Memory B cell (primary cell): ENCODE measurements around the gene APBA2.

Experiments
- ATAC-seq: fragments of 150-1000 bp; cut with Tn5 transposase; 2 replicates; pipeline ENCODE4 v1.10.0; 2021; ENCODE audit warnings: low read depth, mild to moderate bottlenecking, moderate library complexity
- DNase-seq, 2 donors: peaks; one replicate each; pipeline ENCODE4 v3.0.0; 2022; ENCODE audit warnings: low spot score in 2 of 2
- H3K27ac Mint-ChIP-seq: one replicate; pipeline ENCODE4 v1.8.0; 2022; ENCODE audit warnings: mild to moderate bottlenecking, moderate library complexity, mixed read lengths
- H3K27me3 Mint-ChIP-seq: one replicate; pipeline ENCODE4 v1.8.0; 2022; ENCODE audit warnings: mixed read lengths
- H3K36me3 Mint-ChIP-seq: one replicate; pipeline ENCODE4 v1.8.0; 2022; ENCODE audit warnings: mild to moderate bottlenecking, mixed read lengths
- H3K4me1 Mint-ChIP-seq: one replicate; pipeline ENCODE4 v1.8.0; 2022; ENCODE audit warnings: mixed read lengths
- H3K4me3 Mint-ChIP-seq: one replicate; pipeline ENCODE4 v1.8.0; 2022; ENCODE audit warnings: mild to moderate bottlenecking, moderate library complexity, mixed read lengths
- H3K9me3 Mint-ChIP-seq: one replicate; pipeline ENCODE4 v1.8.0; 2022; ENCODE audit warnings: mixed read lengths

APBA2 gene

GRCh38 chr15:28953573-28954195 is 67.9 kb downstream of the APBA2 start:
- Mint-ChIP-seq H3K9me3 (no peaks in the 10 kb centered on the region), H3K36me3 (no peaks in the 10 kb centered on the region), H3K4me3 (no peak overlapping the region), H3K4me1 (peaks cover 5% of the 10 kb centered on the region), H3K27me3 (peaks cover 11% of the 10 kb centered on the region), H3K27ac (no peak overlapping the region)
- ATAC-seq (no peak), DNase-seq (no peak)

GRCh38 chr15:28954466-28955159 is 68.8 kb downstream of the APBA2 start:
- ATAC-seq (no peak), DNase-seq (no peak)
- Mint-ChIP-seq H3K4me1 (no peaks in the 10 kb centered on the region), H3K27me3 (peaks cover 7% of the 10 kb centered on the region), H3K9me3 (no peaks in the 10 kb centered on the region), H3K36me3 (no peaks in the 10 kb centered on the region), H3K4me3 (no peak overlapping the region), H3K27ac (no peak overlapping the region)

- DNase-seq (no peak), ATAC-seq (no peak)
- no peak overlapping the region for H3K4me3 Mint-ChIP-seq
- H3K4me1 Mint-ChIP-seq: no peaks in the 10 kb centered on the region
- H3K9me3 Mint-ChIP-seq: no peaks in the 10 kb centered on the region
- no peak overlapping the region for H3K27ac Mint-ChIP-seq
- H3K27me3 Mint-ChIP-seq: peaks cover 5% of the 10 kb centered on the region
- H3K36me3 Mint-ChIP-seq: no peaks in the 10 kb centered on the region
Measured at GRCh38 chr15:28955160-28955992, 69.6 kb downstream of the APBA2 start.

GRCh38 chr15:28955993-28956421 is 70.2 kb downstream of the APBA2 start:
- no peak for DNase-seq
- ATAC-seq: no peak
- Mint-ChIP-seq H3K36me3 (no peaks in the 10 kb centered on the region), H3K27ac (no peak overlapping the region), H3K4me1 (no peaks in the 10 kb centered on the region), H3K4me3 (no peak overlapping the region), H3K9me3 (no peaks in the 10 kb centered on the region), H3K27me3 (peaks cover 5% of the 10 kb centered on the region)

GRCh38 chr15:28956491-28956890 is 70.7 kb downstream of the APBA2 start:
- H3K27ac Mint-ChIP-seq: no peak overlapping the region
- no peak for DNase-seq
- no peaks in the 10 kb centered on the region for H3K4me1 Mint-ChIP-seq
- peaks cover 5% of the 10 kb centered on the region for H3K27me3 Mint-ChIP-seq
- no peak for ATAC-seq
- H3K4me3 Mint-ChIP-seq: no peak overlapping the region
- H3K36me3 Mint-ChIP-seq: no peaks in the 10 kb centered on the region
- H3K9me3 Mint-ChIP-seq: no peaks in the 10 kb centered on the region

- H3K27me3 Mint-ChIP-seq: peaks cover 5% of the 10 kb centered on the region
- ATAC-seq (no peak), DNase-seq (no peak)
- no peaks in the 10 kb centered on the region for H3K36me3 Mint-ChIP-seq
- no peaks in the 10 kb centered on the region for H3K4me1 Mint-ChIP-seq
- no peak overlapping the region for H3K4me3 Mint-ChIP-seq
- no peaks in the 10 kb centered on the region for H3K9me3 Mint-ChIP-seq
- no peak overlapping the region for H3K27ac Mint-ChIP-seq
Measured at GRCh38 chr15:28957606-28958498, 72.1 kb downstream of the APBA2 start.

- Mint-ChIP-seq H3K4me3 (no peak overlapping the region), H3K27ac (no peak overlapping the region), H3K9me3 (no peaks in the 10 kb centered on the region), H3K27me3 (peaks cover 5% of the 10 kb centered on the region), H3K4me1 (no peaks in the 10 kb centered on the region), H3K36me3 (no peaks in the 10 kb centered on the region)
- DNase-seq (no peak), ATAC-seq (no peak)
Measured at GRCh38 chr15:28959326-28959725, 73.6 kb downstream of the APBA2 start.

- no peak overlapping the region for H3K4me3 Mint-ChIP-seq
- H3K27me3 Mint-ChIP-seq: peaks cover 3% of the 10 kb centered on the region
- ATAC-seq: no peak
- no peak for DNase-seq
- H3K9me3 Mint-ChIP-seq: no peaks in the 10 kb centered on the region
- no peak overlapping the region for H3K27ac Mint-ChIP-seq
- no peaks in the 10 kb centered on the region for H3K4me1 Mint-ChIP-seq
- H3K36me3 Mint-ChIP-seq: no peaks in the 10 kb centered on the region
Measured at GRCh38 chr15:28960979-28961378, 75.2 kb downstream of the APBA2 start.

GRCh38 chr15:28961391-28961790 is 75.6 kb downstream of the APBA2 start:
- peaks cover 2% of the 10 kb centered on the region for H3K27me3 Mint-ChIP-seq
- no peak for DNase-seq
- no peak overlapping the region for H3K27ac Mint-ChIP-seq
- H3K36me3 Mint-ChIP-seq: no peaks in the 10 kb centered on the region
- no peak overlapping the region for H3K4me3 Mint-ChIP-seq
- no peaks in the 10 kb centered on the region for H3K4me1 Mint-ChIP-seq
- no peak for ATAC-seq
- no peaks in the 10 kb centered on the region for H3K9me3 Mint-ChIP-seq

GRCh38 chr15:28962851-28963710 is 77.3 kb downstream of the APBA2 start:
- no peaks in the 10 kb centered on the region for H3K36me3 Mint-ChIP-seq
- no peak overlapping the region for H3K27ac Mint-ChIP-seq
- H3K4me1 Mint-ChIP-seq: no peaks in the 10 kb centered on the region
- H3K9me3 Mint-ChIP-seq: no peaks in the 10 kb centered on the region
- no peak overlapping the region for H3K4me3 Mint-ChIP-seq
- DNase-seq (no peak), ATAC-seq (no peak)
- peaks cover 3% of the 10 kb centered on the region for H3K27me3 Mint-ChIP-seq

- Mint-ChIP-seq H3K27ac (no peak overlapping the region), H3K4me3 (no peak overlapping the region), H3K9me3 (no peaks in the 10 kb centered on the region), H3K4me1 (no peaks in the 10 kb centered on the region), H3K36me3 (no peaks in the 10 kb centered on the region), H3K27me3 (peaks cover 5% of the 10 kb centered on the region)
- no peak for DNase-seq
- ATAC-seq: no peak
Measured at GRCh38 chr15:28963711-28964081, 77.9 kb downstream of the APBA2 start.

GRCh38 chr15:28964098-28964497 is 78.3 kb downstream of the APBA2 start:
- DNase-seq (no peak), ATAC-seq (no peak)
- Mint-ChIP-seq H3K9me3 (no peaks in the 10 kb centered on the region), H3K4me3 (no peak overlapping the region), H3K27ac (no peak overlapping the region), H3K36me3 (no peaks in the 10 kb centered on the region), H3K4me1 (no peaks in the 10 kb centered on the region), H3K27me3 (peaks cover 5% of the 10 kb centered on the region)

GRCh38 chr15:28967066-28967465 is 81.3 kb downstream of the APBA2 start:
- H3K27me3 Mint-ChIP-seq: peaks cover 9% of the 10 kb centered on the region
- H3K4me1 Mint-ChIP-seq: no peaks in the 10 kb centered on the region
- no peak for ATAC-seq
- no peak for DNase-seq
- H3K27ac Mint-ChIP-seq: no peak overlapping the region
- no peak overlapping the region for H3K4me3 Mint-ChIP-seq
- H3K36me3 Mint-ChIP-seq: no peaks in the 10 kb centered on the region
- no peaks in the 10 kb centered on the region for H3K9me3 Mint-ChIP-seq
